Urinary bladder (tissue), 4 donors: ENCODE measurements around the gene RPL35. TPM values are rescaled to one million over a fixed set of nuclear protein-coding genes. Genes with fewer than 3 reads are reported as not detected.

ENCODE experiments used
- DNase-seq: peaks from one replicate; pipeline ENCODE4 v3.0.0-alpha.2; 2015; ENCODE audit errors: extremely low spot score
- H3K27ac ChIP-seq: one replicate; pipeline ENCODE4 v1.5.1; 2013; ENCODE audit warnings: low read depth, mild to moderate bottlenecking, moderate library complexity
- H3K36me3 ChIP-seq: one replicate; pipeline ENCODE4 v1.6.1; 2013; ENCODE audit warnings: mild to moderate bottlenecking, moderate library complexity; ENCODE audit not compliant: insufficient read depth
- H3K4me1 ChIP-seq: one replicate; pipeline ENCODE4 v1.6.1; 2013; ENCODE audit warnings: mild to moderate bottlenecking, moderate library complexity; ENCODE audit not compliant: insufficient read depth
- H3K4me3 ChIP-seq: one replicate; pipeline ENCODE4 v1.5.1; 2013; ENCODE audit warnings: low read depth, low read length
- WGBS: extraction: QIAGEN DNeasy Blood & Tissue Kit; methylation state at CpG from one replicate; pipeline ENCODE4 v1.1.7; 2013; 5-methylcytosine and 5-hydroxymethylcytosine counted together
- polyA plus RNA-seq: library from polyadenylated mRNA; stranded (reverse); fragments of 200-250 nt; gene quantifications from one replicate; pipeline ENCODE4 v1.2.3, GENCODE V29; 2013
- total RNA-seq: library from RNA; depleted of rRNA; stranded (reverse); fragments of >200 nt; gene quantifications from one replicate; pipeline ENCODE4 v1.2.3, GENCODE V29; 2014
- donor health status: healthy with polysubstance abuse.
- donor health status: healthy.

RPL35 gene
- total and polyA plus RNA-seq, 2 donors: 1,117 to 2,692 TPM

GRCh38 chr9:124868511-124869465, 7.0 kb upstream of the RPL35 start:
- DNase-seq: peak; percentile 33
- H3K4me3 ChIP-seq: peak overlapping the region; percentile 78
- H3K36me3 ChIP-seq: no peaks in the 10 kb centered on the region
- peaks cover 2% of the 10 kb centered on the region for H3K4me1 ChIP-seq
- peak overlapping the region; percentile 86 for H3K27ac ChIP-seq
- under 1% methylated on average over 101 of the region's 101 CpGs for WGBS

DNA sequence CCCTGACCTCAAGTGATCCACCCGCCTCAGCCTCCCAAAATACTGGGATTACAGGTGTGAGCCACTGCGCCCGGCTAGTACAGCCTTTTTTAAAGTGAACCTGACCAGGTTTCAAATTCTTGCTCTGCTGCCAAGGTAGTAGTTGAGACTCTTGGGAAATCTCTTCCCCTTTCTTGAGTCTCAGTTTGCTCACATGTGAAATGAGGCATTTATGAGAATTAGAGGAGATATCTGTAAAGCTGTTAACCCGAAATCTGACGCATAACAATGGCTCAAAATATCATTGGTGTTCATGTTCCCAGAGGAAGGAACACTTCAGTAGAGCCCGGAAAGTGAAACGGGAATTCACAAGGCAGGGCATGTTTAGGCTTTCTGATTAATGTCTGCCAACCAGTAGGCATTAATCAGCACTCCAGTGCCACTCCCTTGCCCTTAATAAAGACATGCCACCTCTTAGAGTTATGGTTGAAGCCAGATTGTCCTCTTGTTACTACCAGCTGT, 1.7 kb upstream of the RPL35 start:
- Histone ChIP-seq H3K36me3 (no peaks in the 10 kb centered on the region), H3K4me3 (no peak overlapping the region), H3K4me1 (peaks cover 2% of the 10 kb centered on the region), H3K27ac (no peak overlapping the region)
- 59% methylated on average over 7 of the region's 7 CpGs for WGBS
- no peak for DNase-seq

DNA sequence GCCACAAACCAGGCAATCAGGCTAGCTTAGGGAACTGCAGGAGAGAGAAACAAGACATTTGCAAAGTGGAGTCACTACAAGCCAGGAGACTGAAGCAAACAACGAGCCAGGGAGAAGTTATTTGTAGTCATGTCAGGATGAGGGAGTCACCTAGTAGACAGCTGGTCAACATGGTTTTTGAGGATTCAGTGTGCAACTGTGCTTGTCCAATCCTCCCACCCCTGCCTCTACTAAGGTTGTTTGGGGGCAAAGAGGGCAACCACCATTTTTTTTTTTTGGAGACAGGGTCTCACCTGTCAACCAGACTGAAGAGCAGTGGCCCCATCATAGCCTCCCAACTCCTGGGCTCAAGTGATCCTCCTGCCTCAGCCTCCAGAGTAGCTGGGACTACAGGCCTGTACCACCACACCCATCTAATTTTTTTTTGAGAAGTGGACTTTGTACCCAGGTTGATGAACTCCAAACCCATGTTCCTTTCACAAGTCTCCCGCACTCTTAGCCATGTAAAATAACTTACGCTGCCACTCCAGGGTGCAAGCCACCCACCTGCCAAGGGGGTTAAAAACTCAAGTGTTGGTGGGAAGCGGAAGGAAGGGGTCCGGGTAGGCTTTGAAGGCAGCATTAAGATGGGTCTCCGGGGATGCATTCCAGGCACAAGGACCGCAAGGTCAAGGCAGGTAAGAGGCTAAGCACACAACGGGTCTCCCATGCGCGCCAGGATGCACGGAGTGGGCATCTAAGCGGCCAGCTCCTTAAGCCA, 995 bp downstream of the RPL35 start:
- Histone ChIP-seq H3K36me3 (peaks cover 2% of the 10 kb centered on the region), H3K4me1 (no peaks in the 10 kb centered on the region), H3K4me3 (peak overlapping the region; percentile 82), H3K27ac (no peak overlapping the region)
- 12% methylated on average over 12 of the region's 12 CpGs for WGBS
- DNase-seq: no peak

GRCh38 chr9:124859803-124860581, 1.8 kb downstream of the RPL35 start:
- WGBS: 63% methylated on average over 10 of the region's 10 CpGs
- Histone ChIP-seq H3K36me3 (peaks cover 2% of the 10 kb centered on the region), H3K4me3 (no peak overlapping the region), H3K27ac (no peak overlapping the region), H3K4me1 (no peaks in the 10 kb centered on the region)
- no peak for DNase-seq

- Histone ChIP-seq H3K4me3 (no peak overlapping the region), H3K4me1 (no peaks in the 10 kb centered on the region), H3K36me3 (peaks cover 2% of the 10 kb centered on the region), H3K27ac (no peak overlapping the region)
- no peak for DNase-seq
- WGBS: 77% methylated on average over 9 of the region's 9 CpGs
Measured at GRCh38 chr9:124858330-124859046, 3.3 kb downstream of the RPL35 start.

GRCh38 chr9:124857533-124858162, 4.1 kb downstream of the RPL35 start:
- Histone ChIP-seq H3K4me3 (no peak overlapping the region), H3K4me1 (no peaks in the 10 kb centered on the region), H3K27ac (no peak overlapping the region), H3K36me3 (peaks cover 2% of the 10 kb centered on the region)
- DNase-seq: no peak
- WGBS: 86% methylated on average over 24 of the region's 24 CpGs

GRCh38 chr9:124855944-124856765, 5.6 kb downstream of the RPL35 start:
- no peak overlapping the region for H3K4me3 ChIP-seq
- H3K36me3 ChIP-seq: peaks cover 2% of the 10 kb centered on the region
- H3K4me1 ChIP-seq: no peaks in the 10 kb centered on the region
- H3K27ac ChIP-seq: no peak overlapping the region
- 59% methylated on average over 16 of the region's 16 CpGs for WGBS
- no peak for DNase-seq

DNA sequence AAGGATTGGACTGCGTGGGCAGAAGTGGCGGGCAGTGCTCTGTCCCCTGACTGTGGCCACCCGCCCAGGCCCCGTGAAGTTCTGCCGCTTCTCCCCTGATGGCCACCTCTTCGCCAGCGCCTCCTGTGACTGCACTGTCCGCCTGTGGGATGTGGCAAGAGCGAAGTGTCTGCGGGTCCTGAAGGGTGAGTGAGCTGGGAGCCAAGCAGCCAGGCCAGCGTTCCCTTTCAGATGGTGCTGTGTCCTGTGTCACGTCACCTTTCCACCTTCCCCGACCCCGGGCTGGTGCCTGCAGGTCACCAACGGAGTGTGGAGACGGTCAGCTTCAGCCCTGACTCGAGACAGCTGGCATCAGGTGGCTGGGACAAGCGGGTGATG, 6.2 kb downstream of the RPL35 start:
- no peak for DNase-seq
- Histone ChIP-seq H3K4me3 (no peak overlapping the region), H3K36me3 (peaks cover 2% of the 10 kb centered on the region), H3K4me1 (no peaks in the 10 kb centered on the region), H3K27ac (no peak overlapping the region)
- 85% methylated on average over 18 of the region's 18 CpGs for WGBS

DNA sequence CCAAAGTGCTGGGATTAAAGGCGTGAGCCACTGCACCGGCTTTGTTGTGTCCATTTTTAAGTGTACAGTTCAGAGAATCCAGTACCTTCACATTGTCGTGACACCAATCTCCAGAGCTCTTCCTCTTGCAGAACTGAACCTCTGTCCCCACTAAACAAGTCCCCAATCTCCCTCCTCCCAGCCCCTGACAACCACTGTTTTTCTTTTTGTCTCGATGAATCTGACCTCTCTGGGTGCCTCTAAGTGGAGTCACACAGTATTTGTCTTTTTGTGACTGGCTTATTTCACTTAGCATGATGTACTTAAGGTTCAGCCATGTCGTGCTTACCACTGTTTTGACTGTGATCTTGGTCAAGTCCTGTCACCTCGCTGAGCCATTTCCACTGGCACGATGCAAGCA, 6.9 kb downstream of the RPL35 start:
- DNase-seq: no peak
- 67% methylated on average over 7 of the region's 7 CpGs for WGBS

DNA sequence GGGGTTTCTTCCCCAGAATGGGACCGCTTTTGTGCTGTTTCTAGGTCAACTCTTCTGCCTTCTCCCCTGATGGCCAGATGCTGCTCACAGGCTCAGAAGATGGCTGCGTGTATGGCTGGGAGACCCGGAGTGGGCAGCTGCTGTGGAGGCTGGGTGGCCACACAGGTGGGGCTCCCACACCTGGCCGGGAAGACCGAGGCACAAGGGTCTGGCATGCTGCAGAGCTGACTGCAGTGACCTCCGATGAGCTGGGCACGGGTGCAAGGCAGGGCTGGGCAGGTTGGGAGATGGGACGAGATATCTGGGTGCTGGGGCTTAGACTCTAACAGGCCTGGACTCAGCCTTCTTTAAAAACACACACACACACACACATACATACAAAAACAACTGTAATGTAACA, 7.6 kb downstream of the RPL35 start:
- 83% methylated on average over 8 of the region's 8 CpGs for WGBS
- DNase-seq: no peak
- no peak overlapping the region for H3K27ac ChIP-seq
- H3K36me3 ChIP-seq: peaks cover 2% of the 10 kb centered on the region
- H3K4me1 ChIP-seq: no peaks in the 10 kb centered on the region
- no peak overlapping the region for H3K4me3 ChIP-seq

More for the DNA sequence above, 6.9 kb downstream of the RPL35 start:
- Histone ChIP-seq H3K4me3 (no peak overlapping the region), H3K4me1 (no peaks in the 10 kb centered on the region), H3K36me3 (peaks cover 2% of the 10 kb centered on the region), H3K27ac (no peak overlapping the region)

- WGBS: 70% methylated on average over 11 of the region's 11 CpGs
- Histone ChIP-seq H3K36me3 (peaks cover 2% of the 10 kb centered on the region), H3K4me1 (no peaks in the 10 kb centered on the region), H3K4me3 (peak overlapping the region; percentile 34), H3K27ac (no peak overlapping the region)
- DNase-seq: no peak
Measured at GRCh38 chr9:124853605-124854143, 8.1 kb downstream of the RPL35 start.
